ENCODE results near the gene ANKRD44.
A peak's percentile ranks its signal among the peaks of the same experiment; 100 is the strongest.
"Not testable (repeated sequence)": the region's sequence is repeated elsewhere in the genome, so short reads cannot be mapped to it uniquely, and the experiment has no call there.

Gene ANKRD44

GRCh38 chr2:197259470-197259999 lies 51.0 kb downstream of the ANKRD44 start:
- no peak for DNase-seq (ENCODE audit: low read depth in 2 of 2)

GRCh38 chr2:197258580-197258979 lies 52.0 kb downstream of the ANKRD44 start:
- DNase-seq (ENCODE audit: low read depth in 2 of 2): no peak

- DNase-seq (ENCODE audit: low read depth in 2 of 2): no peak
These were observed 53.9 kb downstream of the ANKRD44 start for GRCh38 chr2:197256547-197257170.

GRCh38 chr2:197256021-197256420 lies 54.6 kb downstream of the ANKRD44 start:
- DNase-seq (ENCODE audit: low read depth in 2 of 2): no peak

- peak in 1 of 2 donors; percentile 45 for DNase-seq (ENCODE audit: low read depth in 2 of 2)
These were observed 55.0 kb downstream of the ANKRD44 start for GRCh38 chr2:197255543-197255942.

GRCh38 chr2:197254776-197255530 lies 55.6 kb downstream of the ANKRD44 start:
- DNase-seq (ENCODE audit: low read depth in 2 of 2): no peak

GRCh38 chr2:197251576-197251975 lies 59.0 kb downstream of the ANKRD44 start:
- no peak for DNase-seq (ENCODE audit: low read depth in 2 of 2)

- DNase-seq (ENCODE audit: low read depth in 2 of 2): no peak
These were observed 59.4 kb downstream of the ANKRD44 start for GRCh38 chr2:197251163-197251562.

GRCh38 chr2:197250084-197250397 lies 60.5 kb downstream of the ANKRD44 start:
- DNase-seq (ENCODE audit: low read depth in 2 of 2): no peak

- DNase-seq (ENCODE audit: low read depth in 2 of 2): no peak
These were observed 61.0 kb downstream of the ANKRD44 start for GRCh38 chr2:197249381-197250083.

GRCh38 chr2:197248623-197249022 lies 62.0 kb downstream of the ANKRD44 start:
- no peak for DNase-seq (ENCODE audit: low read depth in 2 of 2)

- no peak for DNase-seq (ENCODE audit: low read depth in 2 of 2)
These were observed 62.6 kb downstream of the ANKRD44 start for GRCh38 chr2:197248001-197248401.

GRCh38 chr2:197247083-197247482 lies 63.5 kb downstream of the ANKRD44 start:
- DNase-seq (ENCODE audit: low read depth in 2 of 2): no peak

GRCh38 chr2:197245829-197246804 lies 64.5 kb downstream of the ANKRD44 start:
- DNase-seq (ENCODE audit: low read depth in 2 of 2): no peak

- DNase-seq (ENCODE audit: low read depth in 2 of 2): no peak
These were observed 66.2 kb downstream of the ANKRD44 start for GRCh38 chr2:197244349-197244748.

- DNase-seq (ENCODE audit: low read depth in 2 of 2): no peak
These were observed 67.9 kb downstream of the ANKRD44 start for GRCh38 chr2:197242719-197243118.

GRCh38 chr2:197241596-197241995 lies 69.0 kb downstream of the ANKRD44 start:
- DNase-seq (ENCODE audit: low read depth in 2 of 2): no peak

GRCh38 chr2:197241153-197241552 lies 69.4 kb downstream of the ANKRD44 start:
- no peak for DNase-seq (ENCODE audit: low read depth in 2 of 2)

- no peak for DNase-seq (ENCODE audit: low read depth in 2 of 2)
These were observed 70.0 kb downstream of the ANKRD44 start for GRCh38 chr2:197240421-197241041.

GRCh38 chr2:197240018-197240417 lies 70.6 kb downstream of the ANKRD44 start:
- not testable (repeated sequence) for DNase-seq (ENCODE audit: low read depth in 2 of 2)

GRCh38 chr2:197239434-197239833 lies 71.1 kb downstream of the ANKRD44 start:
- no peak for DNase-seq (ENCODE audit: low read depth in 2 of 2)
